Transverse colon (tissue), 4 donors: ENCODE results near the gene FAM171A1.

Experiments used
- EP300 ChIP-seq: sonication (generic); formaldehyde crosslinking; IDR thresholded peaks from one replicate; pipeline ENCODE4 v1.6.1; 2017; ENCODE audit warnings: antibody characterized with exemption, low read depth
- POLR2A ChIP-seq: fragments of 450-650 bp; IDR thresholded peaks from one replicate; pipeline ENCODE4 v1.6.1; 2016; ENCODE audit warnings: antibody characterized with exemption, mild to moderate bottlenecking, moderate library complexity
- POLR2AphosphoS5 ChIP-seq, 3 donors: sonication (generic); formaldehyde crosslinking; IDR thresholded peaks; one replicate each; pipeline ENCODE4 v1.6.1; 2016; ENCODE audit warnings: antibody characterized with exemption in 3 of 3
- TF ChIP-seq, protein P1 (sequence below), 5 experiments: fragments of 200-600 bp in 3 of 5; fragments of 450-650 bp in 2 of 5; sonication (generic) in 3 of 5; IDR thresholded peaks; 1 replicate in 2 of 5; 2 replicates in 3 of 5; pipeline ENCODE4 v1.5.1; 2016 to 2017; ENCODE audit warnings: antibody characterized with exemption in 5 of 5, inconsistent platforms in 3 of 5, mild to moderate bottlenecking in 2 of 5, moderate library complexity in 1 of 5

DNA sequence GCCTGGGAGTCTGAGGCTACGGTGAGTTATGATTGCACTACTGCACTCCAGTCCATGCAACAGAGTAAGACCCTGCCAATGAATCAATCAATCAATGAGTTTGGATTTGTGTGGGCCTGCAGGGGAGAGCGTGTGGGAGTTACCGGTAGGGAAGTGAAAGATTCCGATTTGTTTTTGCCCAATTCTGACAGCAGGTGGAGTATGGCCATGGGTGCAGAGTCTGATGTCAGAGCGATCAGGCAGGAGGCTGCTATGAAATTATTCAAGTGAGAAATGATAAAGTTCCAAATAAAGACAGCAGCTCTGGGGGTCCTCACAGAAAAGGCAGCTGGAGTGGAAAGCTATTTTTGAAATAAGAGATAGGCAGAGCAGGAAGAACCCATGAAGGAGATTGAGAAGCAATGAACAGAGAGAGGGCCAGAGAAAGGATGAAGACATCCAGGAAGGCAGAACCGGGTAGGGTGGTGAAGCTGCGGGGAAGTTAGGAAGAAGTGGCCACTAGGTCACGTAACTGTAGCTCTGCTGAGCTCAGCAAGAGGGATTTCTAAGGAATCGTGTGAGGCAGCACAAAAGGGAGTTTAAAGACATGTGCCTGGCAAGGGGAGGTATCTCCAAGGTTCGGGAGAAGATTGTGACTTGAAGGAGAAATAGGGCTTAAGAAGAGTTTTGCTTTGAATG lies 108.9 kb downstream of the FAM171A1 start:
- TF ChIP-seq, protein P1, sequence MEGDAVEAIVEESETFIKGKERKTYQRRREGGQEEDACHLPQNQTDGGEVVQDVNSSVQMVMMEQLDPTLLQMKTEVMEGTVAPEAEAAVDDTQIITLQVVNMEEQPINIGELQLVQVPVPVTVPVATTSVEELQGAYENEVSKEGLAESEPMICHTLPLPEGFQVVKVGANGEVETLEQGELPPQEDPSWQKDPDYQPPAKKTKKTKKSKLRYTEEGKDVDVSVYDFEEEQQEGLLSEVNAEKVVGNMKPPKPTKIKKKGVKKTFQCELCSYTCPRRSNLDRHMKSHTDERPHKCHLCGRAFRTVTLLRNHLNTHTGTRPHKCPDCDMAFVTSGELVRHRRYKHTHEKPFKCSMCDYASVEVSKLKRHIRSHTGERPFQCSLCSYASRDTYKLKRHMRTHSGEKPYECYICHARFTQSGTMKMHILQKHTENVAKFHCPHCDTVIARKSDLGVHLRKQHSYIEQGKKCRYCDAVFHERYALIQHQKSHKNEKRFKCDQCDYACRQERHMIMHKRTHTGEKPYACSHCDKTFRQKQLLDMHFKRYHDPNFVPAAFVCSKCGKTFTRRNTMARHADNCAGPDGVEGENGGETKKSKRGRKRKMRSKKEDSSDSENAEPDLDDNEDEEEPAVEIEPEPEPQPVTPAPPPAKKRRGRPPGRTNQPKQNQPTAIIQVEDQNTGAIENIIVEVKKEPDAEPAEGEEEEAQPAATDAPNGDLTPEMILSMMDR (IDR thresholded peaks at IDR 0.05): peak; percentile 33 to 60 (median 38)
- TF ChIP-seq POLR2A (no peak), EP300 (no peak), POLR2AphosphoS5 (IDR thresholded peaks at IDR 0.05) (no peak)
